NK-92 (cell line): ENCODE data around the gene OSBPL2.

Experiments used
- DNase-seq: peaks from one replicate; lab custom pipeline; 2025; ENCODE audit not compliant: unreplicated experiment; lab: John Stamatoyannopoulos, UW

The OSBPL2 gene

GRCh38 chr20:62234339-62234738 lies 4.0 kb upstream of the OSBPL2 start:
- no peak for DNase-seq

GRCh38 chr20:62235001-62235776 lies 3.1 kb upstream of the OSBPL2 start:
- DNase-seq, result no peak

- DNase-seq, result no peak
Measured at GRCh38 chr20:62235777-62236157, 2.6 kb upstream of the OSBPL2 start.

- no peak for DNase-seq
Measured at GRCh38 chr20:62236200-62236599, 2.1 kb upstream of the OSBPL2 start.

GRCh38 chr20:62236766-62237513 lies 1.4 kb upstream of the OSBPL2 start:
- no peak for DNase-seq

- no peak for DNase-seq
Measured at GRCh38 chr20:62237514-62237800, 864 bp upstream of the OSBPL2 start.

GRCh38 chr20:62238569-62239277 lies 402 bp downstream of the OSBPL2 start:
- no peak for DNase-seq

GRCh38 chr20:62239278-62239879 lies 1.1 kb downstream of the OSBPL2 start:
- no peak for DNase-seq

GRCh38 chr20:62240020-62240685 lies 1.8 kb downstream of the OSBPL2 start:
- DNase-seq, result no peak

GRCh38 chr20:62241506-62241905 lies 3.2 kb downstream of the OSBPL2 start:
- no peak for DNase-seq

- no peak for DNase-seq
Measured at GRCh38 chr20:62242176-62242575, 3.9 kb downstream of the OSBPL2 start.

- no peak for DNase-seq
Measured at GRCh38 chr20:62243106-62243505, 4.8 kb downstream of the OSBPL2 start.

- no peak for DNase-seq
Measured at GRCh38 chr20:62243906-62244515, 5.7 kb downstream of the OSBPL2 start.

- no peak for DNase-seq
Measured at GRCh38 chr20:62244644-62245108, 6.4 kb downstream of the OSBPL2 start.

GRCh38 chr20:62245911-62246280 lies 7.6 kb downstream of the OSBPL2 start:
- DNase-seq, result no peak

GRCh38 chr20:62246431-62246830 lies 8.1 kb downstream of the OSBPL2 start:
- DNase-seq, result no peak

- DNase-seq, result no peak
Measured at GRCh38 chr20:62246872-62247652, 8.7 kb downstream of the OSBPL2 start.

GRCh38 chr20:62248890-62249560 lies 10.7 kb downstream of the OSBPL2 start:
- DNase-seq, result no peak

GRCh38 chr20:62252342-62252966 lies 14.1 kb downstream of the OSBPL2 start:
- no peak for DNase-seq
